ENCODE data around the gene SYNDIG1.

Gene SYNDIG1

DNA sequence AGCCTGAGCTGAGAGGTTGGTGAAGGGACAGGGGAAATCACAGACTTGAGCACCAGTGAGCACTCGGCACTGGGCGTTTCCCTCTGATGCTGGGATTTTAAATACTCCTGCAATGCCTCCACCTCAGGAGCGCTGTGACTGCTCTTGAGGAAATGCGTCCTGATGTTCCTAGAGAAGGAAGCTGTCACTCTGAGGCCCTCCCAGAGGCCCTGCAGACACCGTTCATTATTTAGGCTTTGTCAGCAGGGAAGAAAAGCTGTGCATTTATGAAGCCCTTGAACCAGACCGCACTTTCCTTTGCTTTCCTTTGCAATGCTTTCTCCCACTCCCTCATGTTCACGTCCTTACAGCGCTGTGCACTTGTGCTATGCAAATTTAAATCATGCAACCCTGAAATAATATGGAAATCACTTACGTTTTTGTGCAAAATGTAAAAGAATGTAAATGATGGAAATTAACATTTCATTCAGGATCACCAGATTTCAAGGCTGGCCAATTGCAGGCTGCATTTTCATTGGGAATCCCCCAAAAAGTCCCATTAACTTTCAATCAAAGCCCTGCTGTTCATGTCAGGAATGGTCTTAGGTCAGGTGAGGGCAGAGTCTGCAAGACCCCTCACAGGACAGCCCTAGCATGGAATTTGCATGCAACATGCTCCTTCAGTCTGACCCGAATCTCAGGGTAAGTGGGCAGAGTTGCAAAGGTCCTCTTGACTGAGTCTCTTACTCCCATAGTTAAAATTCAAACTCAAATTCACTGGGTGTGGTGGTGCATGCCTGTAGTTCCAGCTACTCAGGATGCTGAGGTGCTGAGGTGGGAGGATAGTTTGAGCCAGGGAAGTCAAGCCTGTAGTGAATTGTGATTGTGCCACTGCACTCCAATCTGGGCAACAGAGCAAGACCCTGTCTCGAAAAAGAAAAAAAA lies 45.8 kb upstream of the SYNDIG1 start:
- Histone ChIP-seq H3K56ac (ENCODE audit: low read length) (no peak overlapping the region), H3K27ac (ENCODE audit: low read depth, low read length) (no peak overlapping the region), H3K23ac (ENCODE audit: low read length) (no peak overlapping the region), H3K4me1 (ENCODE audit: control insufficient read depth, low read depth, low read length) (no peaks in the 10 kb centered on the region), H3K27me3 (ENCODE audit: insufficient read depth, low read length, poor library complexity) (no peaks in the 10 kb centered on the region), H3K4me2 (ENCODE audit: low read length) (no peak overlapping the region), H2AK5ac (ENCODE audit: low read length) (no peak overlapping the region), H3K18ac (ENCODE audit: low read length) (no peak overlapping the region), H3K36me3 (ENCODE audit: control insufficient read depth, insufficient read depth, low read length) (no peaks in the 10 kb centered on the region), H4K8ac (ENCODE audit: low read depth, low read length) (no peak overlapping the region), H3K79me1 (ENCODE audit: low read length) (no peaks in the 10 kb centered on the region), H4K5ac (ENCODE audit: low read length) (no peak overlapping the region), H3K4me3 (ENCODE audit: low read length) (no peak overlapping the region), H2BK5ac (ENCODE audit: low read length) (no peak overlapping the region), H3K9ac (ENCODE audit: low read length) (no peak overlapping the region), H3K4ac (ENCODE audit: low read depth, low read length) (no peak overlapping the region), H3K79me2 (ENCODE audit: control insufficient read depth, insufficient read depth, low read length) (no peaks in the 10 kb centered on the region), H2BK15ac (replicated peaks; ENCODE audit: low read depth) (no peak overlapping the region), H2BK120ac (ENCODE audit: low read depth, low read length) (no peak overlapping the region)
- WGBS (ENCODE audit: extremely low coverage, insufficient coverage, low lambda C conversion rate): no CpG with 5 or more reads among the region's 11 CpGs
- no peak for DNase-seq

DNA sequence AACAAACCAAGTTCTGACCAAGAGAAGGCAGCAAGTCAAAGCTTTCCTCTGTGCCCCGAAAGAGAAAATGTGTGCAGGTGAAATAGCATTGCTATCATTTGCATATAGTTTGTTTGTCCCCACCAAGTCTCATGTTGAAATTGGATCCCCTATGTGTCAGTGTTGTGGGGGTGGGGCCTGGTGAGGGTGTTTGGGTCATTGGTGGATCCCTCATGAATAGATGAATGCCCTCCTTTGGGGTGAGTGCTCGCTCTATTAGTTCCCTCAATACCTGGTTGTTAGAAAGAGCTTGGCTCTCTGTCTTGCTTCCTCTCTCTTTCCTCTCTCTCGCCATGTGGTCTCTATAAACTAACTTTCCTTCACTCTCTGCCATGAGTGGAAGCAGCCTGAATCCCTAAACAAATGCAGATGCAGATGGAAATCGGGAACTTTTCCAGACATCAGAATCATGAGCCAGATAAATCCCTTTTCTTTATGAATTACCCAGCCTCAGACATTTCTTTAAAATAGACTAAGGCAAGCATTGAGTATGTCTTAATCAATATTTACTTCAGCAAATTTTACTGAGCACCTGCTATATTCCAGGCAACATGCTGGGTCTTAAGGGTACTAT lies 43.8 kb upstream of the SYNDIG1 start:
- H4K5ac ChIP-seq (ENCODE audit: low read length): no peak overlapping the region
- no peaks in the 10 kb centered on the region for H3K36me3 ChIP-seq (ENCODE audit: control insufficient read depth, insufficient read depth, low read length)
- no peak overlapping the region for H2BK120ac ChIP-seq (ENCODE audit: low read depth, low read length)
- no peak overlapping the region for H3K27ac ChIP-seq (ENCODE audit: low read depth, low read length)
- no peak overlapping the region for H3K4ac ChIP-seq (ENCODE audit: low read depth, low read length)
- H3K56ac ChIP-seq (ENCODE audit: low read length): no peak overlapping the region
- no peaks in the 10 kb centered on the region for H3K27me3 ChIP-seq (ENCODE audit: insufficient read depth, low read length, poor library complexity)
- H4K8ac ChIP-seq (ENCODE audit: low read depth, low read length): no peak overlapping the region
- H3K4me2 ChIP-seq (ENCODE audit: low read length): no peak overlapping the region
- no peak for DNase-seq
- no peak overlapping the region for H3K4me3 ChIP-seq (ENCODE audit: low read length)
- H3K23ac ChIP-seq (ENCODE audit: low read length): no peak overlapping the region
- H3K79me1 ChIP-seq (ENCODE audit: low read length): no peaks in the 10 kb centered on the region
- H3K9ac ChIP-seq (ENCODE audit: low read length): no peak overlapping the region
- no peaks in the 10 kb centered on the region for H3K79me2 ChIP-seq (ENCODE audit: control insufficient read depth, insufficient read depth, low read length)
- H2BK15ac ChIP-seq (replicated peaks; ENCODE audit: low read depth): no peak overlapping the region
- no peak overlapping the region for H3K18ac ChIP-seq (ENCODE audit: low read length)
- no peak overlapping the region for H2BK5ac ChIP-seq (ENCODE audit: low read length)
- H2AK5ac ChIP-seq (ENCODE audit: low read length): no peak overlapping the region
- no CpG with 5 or more reads among the region's 4 CpGs for WGBS (ENCODE audit: extremely low coverage, insufficient coverage, low lambda C conversion rate)
- no peaks in the 10 kb centered on the region for H3K4me1 ChIP-seq (ENCODE audit: control insufficient read depth, low read depth, low read length)

DNA sequence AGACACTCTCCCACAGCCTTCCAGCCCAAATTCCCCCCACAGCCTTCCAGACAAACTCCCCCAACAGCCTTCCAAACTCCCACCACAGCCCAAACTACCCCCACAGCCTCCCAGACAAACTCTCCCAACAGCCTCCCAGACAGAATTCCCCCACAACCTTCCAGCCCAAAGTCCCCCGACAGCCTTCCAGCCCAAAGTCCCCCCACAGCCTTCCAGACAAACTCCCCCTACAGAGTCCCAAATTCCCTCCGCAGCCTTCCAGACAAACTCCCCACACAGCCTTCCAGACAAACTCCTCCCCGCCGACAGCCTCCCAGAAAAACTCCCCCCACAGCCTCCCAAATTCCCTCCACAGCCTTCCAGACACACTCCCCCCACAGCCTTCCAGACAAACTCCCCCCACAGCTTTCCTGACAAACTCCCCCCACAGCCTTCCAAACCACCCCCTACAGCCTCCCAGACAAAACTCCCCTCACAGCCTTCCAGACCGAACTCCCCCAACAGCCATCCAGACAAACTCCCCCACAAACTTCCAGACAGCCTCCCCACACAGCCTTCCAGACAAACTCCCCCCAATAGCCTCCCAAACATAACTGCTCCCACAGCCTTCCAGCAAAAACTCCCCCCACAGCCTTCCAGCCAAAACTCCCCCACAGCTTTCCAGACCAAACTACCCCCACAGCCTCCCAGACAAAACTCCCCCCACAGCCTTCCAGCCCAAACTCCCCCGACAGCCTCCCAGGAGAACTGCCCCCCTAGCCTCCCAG lies 38.0 kb upstream of the SYNDIG1 start:
- Histone ChIP-seq H3K27ac (ENCODE audit: low read depth, low read length) (no peak overlapping the region), H3K79me1 (ENCODE audit: low read length) (no peaks in the 10 kb centered on the region), H3K4me2 (ENCODE audit: low read length) (no peak overlapping the region), H3K9ac (ENCODE audit: low read length) (no peak overlapping the region), H3K4me3 (ENCODE audit: low read length) (no peak overlapping the region), H3K56ac (ENCODE audit: low read length) (peak overlapping the region; percentile 54), H3K23ac (ENCODE audit: low read length) (no peak overlapping the region), H2AK5ac (ENCODE audit: low read length) (no peak overlapping the region), H2BK5ac (ENCODE audit: low read length) (no peak overlapping the region), H2BK120ac (ENCODE audit: low read depth, low read length) (no peak overlapping the region), H3K18ac (ENCODE audit: low read length) (peak overlapping the region; percentile 69), H3K79me2 (ENCODE audit: control insufficient read depth, insufficient read depth, low read length) (no peaks in the 10 kb centered on the region), H4K5ac (ENCODE audit: low read length) (no peak overlapping the region), H3K36me3 (ENCODE audit: control insufficient read depth, insufficient read depth, low read length) (no peaks in the 10 kb centered on the region), H4K8ac (ENCODE audit: low read depth, low read length) (no peak overlapping the region), H3K4me1 (ENCODE audit: control insufficient read depth, low read depth, low read length) (no peaks in the 10 kb centered on the region), H3K4ac (ENCODE audit: low read depth, low read length) (no peak overlapping the region), H2BK15ac (replicated peaks; ENCODE audit: low read depth) (no peak overlapping the region), H3K27me3 (ENCODE audit: insufficient read depth, low read length, poor library complexity) (no peaks in the 10 kb centered on the region)
- no CpG with 5 or more reads among the region's 6 CpGs for WGBS (ENCODE audit: extremely low coverage, insufficient coverage, low lambda C conversion rate)
- no peak for DNase-seq

DNA sequence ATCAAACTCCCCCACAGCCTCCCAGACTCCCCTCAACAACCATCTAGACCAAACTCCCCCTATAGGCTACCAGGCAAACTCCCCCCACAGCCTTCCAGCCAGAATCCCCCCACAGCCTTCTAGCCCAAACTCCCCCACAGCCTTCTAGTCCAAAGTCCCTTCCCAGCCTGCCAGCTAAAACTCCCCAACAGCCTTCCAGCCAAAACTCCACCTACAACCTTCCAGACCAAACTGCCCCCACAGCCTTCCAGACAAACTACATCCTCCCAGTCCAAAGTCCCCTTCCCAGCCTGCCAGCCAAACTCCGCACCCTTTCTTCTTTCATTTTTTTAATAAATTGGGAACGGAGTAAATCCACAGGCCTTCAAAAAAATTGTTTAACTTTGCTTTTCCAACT lies 37.4 kb upstream of the SYNDIG1 start:
- H3K18ac ChIP-seq (ENCODE audit: low read length): no peak overlapping the region
- no peak for DNase-seq
- H4K5ac ChIP-seq (ENCODE audit: low read length): no peak overlapping the region
- no peaks in the 10 kb centered on the region for H3K79me2 ChIP-seq (ENCODE audit: control insufficient read depth, insufficient read depth, low read length)
- H3K4ac ChIP-seq (ENCODE audit: low read depth, low read length): no peak overlapping the region
- no peak overlapping the region for H3K9ac ChIP-seq (ENCODE audit: low read length)
- H2AK5ac ChIP-seq (ENCODE audit: low read length): no peak overlapping the region
- no peaks in the 10 kb centered on the region for H3K79me1 ChIP-seq (ENCODE audit: low read length)
- H2BK15ac ChIP-seq (replicated peaks; ENCODE audit: low read depth): no peak overlapping the region
- no peak overlapping the region for H3K27ac ChIP-seq (ENCODE audit: low read depth, low read length)
- H2BK5ac ChIP-seq (ENCODE audit: low read length): no peak overlapping the region
- WGBS (ENCODE audit: extremely low coverage, insufficient coverage, low lambda C conversion rate): no CpG with 5 or more reads among the region's 2 CpGs
- H3K4me1 ChIP-seq (ENCODE audit: control insufficient read depth, low read depth, low read length): no peaks in the 10 kb centered on the region
- H3K27me3 ChIP-seq (ENCODE audit: insufficient read depth, low read length, poor library complexity): no peaks in the 10 kb centered on the region
- H3K56ac ChIP-seq (ENCODE audit: low read length): no peak overlapping the region
- no peak overlapping the region for H3K23ac ChIP-seq (ENCODE audit: low read length)
- no peaks in the 10 kb centered on the region for H3K36me3 ChIP-seq (ENCODE audit: control insufficient read depth, insufficient read depth, low read length)
- H3K4me3 ChIP-seq (ENCODE audit: low read length): no peak overlapping the region
- H4K8ac ChIP-seq (ENCODE audit: low read depth, low read length): peak overlapping the region; percentile 56
- H2BK120ac ChIP-seq (ENCODE audit: low read depth, low read length): no peak overlapping the region
- H3K4me2 ChIP-seq (ENCODE audit: low read length): no peak overlapping the region

DNA sequence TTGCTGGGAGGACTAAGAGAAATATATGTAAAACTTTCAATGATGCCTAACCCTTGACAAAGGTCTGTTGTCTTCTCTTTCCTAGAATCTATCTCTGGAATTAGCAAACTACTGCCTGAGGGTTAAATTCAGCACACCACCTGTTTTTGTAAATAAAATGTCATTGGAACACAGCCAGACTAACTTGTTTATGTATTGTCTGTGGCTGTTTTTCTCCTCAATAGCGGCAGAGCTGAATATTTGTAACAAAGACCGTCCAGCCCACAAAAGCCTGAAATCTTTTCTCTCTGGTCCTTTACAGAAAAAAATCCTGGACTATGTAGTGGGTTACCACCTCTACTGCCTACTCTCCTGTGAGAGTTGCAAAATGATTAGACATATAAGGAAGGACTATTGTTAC lies 33.3 kb upstream of the SYNDIG1 start:
- H3K36me3 ChIP-seq (ENCODE audit: control insufficient read depth, insufficient read depth, low read length): no peaks in the 10 kb centered on the region
- no peak overlapping the region for H2BK120ac ChIP-seq (ENCODE audit: low read depth, low read length)
- no peak overlapping the region for H4K8ac ChIP-seq (ENCODE audit: low read depth, low read length)
- H3K4ac ChIP-seq (ENCODE audit: low read depth, low read length): no peak overlapping the region
- H2BK5ac ChIP-seq (ENCODE audit: low read length): no peak overlapping the region
- no peak overlapping the region for H3K27ac ChIP-seq (ENCODE audit: low read depth, low read length)
- WGBS (ENCODE audit: extremely low coverage, insufficient coverage, low lambda C conversion rate): no CpG with 5 or more reads among the region's 2 CpGs
- DNase-seq: no peak
- H3K4me1 ChIP-seq (ENCODE audit: control insufficient read depth, low read depth, low read length): no peaks in the 10 kb centered on the region
- no peak overlapping the region for H3K18ac ChIP-seq (ENCODE audit: low read length)
- H2AK5ac ChIP-seq (ENCODE audit: low read length): no peak overlapping the region
- H3K23ac ChIP-seq (ENCODE audit: low read length): no peak overlapping the region
- no peaks in the 10 kb centered on the region for H3K79me1 ChIP-seq (ENCODE audit: low read length)
- no peak overlapping the region for H3K4me3 ChIP-seq (ENCODE audit: low read length)
- H3K79me2 ChIP-seq (ENCODE audit: control insufficient read depth, insufficient read depth, low read length): no peaks in the 10 kb centered on the region
- no peak overlapping the region for H3K56ac ChIP-seq (ENCODE audit: low read length)
- no peak overlapping the region for H2BK15ac ChIP-seq (replicated peaks; ENCODE audit: low read depth)
- no peaks in the 10 kb centered on the region for H3K27me3 ChIP-seq (ENCODE audit: insufficient read depth, low read length, poor library complexity)
- H3K4me2 ChIP-seq (ENCODE audit: low read length): no peak overlapping the region
- H3K9ac ChIP-seq (ENCODE audit: low read length): no peak overlapping the region
- no peak overlapping the region for H4K5ac ChIP-seq (ENCODE audit: low read length)

All from mesendoderm (in vitro differentiated cells).